Mucosa of descending colon (tissue), 3 donors: ENCODE measurements around the gene ZNF17. TPM values are rescaled to one million over a fixed set of nuclear protein-coding genes. Genes with fewer than 3 reads are reported as not detected.

Experiments used
- ATAC-seq: fragments of 200-7000 bp; cut with Tn5 transposase; one replicate; pipeline ENCODE4 v1.9.1; 2020; ENCODE audit warnings: mild to moderate bottlenecking, moderate library complexity
- DNase-seq, 3 donors: peaks; one replicate each; pipeline ENCODE4 v3.0.0-alpha.2; 2020
- H3K36me3 ChIP-seq: fragments of 200-600 bp; one replicate; pipeline ENCODE4 v1.8.0; 2021; ENCODE audit warnings: low read depth, mild to moderate bottlenecking
- H3K4me1 ChIP-seq: fragments of 200-600 bp; one replicate; pipeline ENCODE4 v1.8.0; 2021; ENCODE audit warnings: low read depth, mild to moderate bottlenecking
- H3K4me3 ChIP-seq: fragments of 200-600 bp; one replicate; pipeline ENCODE4 v1.8.0; 2021; ENCODE audit warnings: mild to moderate bottlenecking
- H3K9me3 ChIP-seq: fragments of 200-600 bp; one replicate; pipeline ENCODE4 v1.8.0; 2021; ENCODE audit warnings: mild to moderate bottlenecking
- intact Hi-C, 2 donors: fragments of 100-400 bp; cut with DNase I in 1 of 2; cut with micrococcal nuclease in 1 of 2; formaldehyde crosslinking; loops; one replicate each; pipeline versions ENCODE4 v1.11.0 to v1.11.1; 2022; cut with DNase I, micrococcal nuclease
- total RNA-seq, 3 donors: library from RNA; stranded (reverse); fragmentation: NEBNext Ultra II Directional in 2 of 3; extraction: Animal tissue kit (Norgen Biotek cat#: 25700) in 2 of 3; gene quantifications; one replicate each; pipeline versions ENCODE4 v1.2.1 to v1.2.4, GENCODE V29; 2021 to 2023
- TF ChIP-seq, protein P1 (sequence below): fragments of 200-600 bp; IDR thresholded peaks from one replicate; pipeline ENCODE4 v1.8.0; 2022; ENCODE audit warnings: antibody characterized with exemption, mild to moderate bottlenecking
- donor health status: DM: no; HTN: no; CAD: no; lungs with moderate emphysema.
- donor health status: DM: no; HTN: no; CAD: no.
- donor health status: DM: no; HTN: yes; CAD: no.

Gene ZNF17
- total RNA-seq, 3 donors from 2014 or later, result 8.3 to 13.4 (median 11.0) TPM

DNA sequence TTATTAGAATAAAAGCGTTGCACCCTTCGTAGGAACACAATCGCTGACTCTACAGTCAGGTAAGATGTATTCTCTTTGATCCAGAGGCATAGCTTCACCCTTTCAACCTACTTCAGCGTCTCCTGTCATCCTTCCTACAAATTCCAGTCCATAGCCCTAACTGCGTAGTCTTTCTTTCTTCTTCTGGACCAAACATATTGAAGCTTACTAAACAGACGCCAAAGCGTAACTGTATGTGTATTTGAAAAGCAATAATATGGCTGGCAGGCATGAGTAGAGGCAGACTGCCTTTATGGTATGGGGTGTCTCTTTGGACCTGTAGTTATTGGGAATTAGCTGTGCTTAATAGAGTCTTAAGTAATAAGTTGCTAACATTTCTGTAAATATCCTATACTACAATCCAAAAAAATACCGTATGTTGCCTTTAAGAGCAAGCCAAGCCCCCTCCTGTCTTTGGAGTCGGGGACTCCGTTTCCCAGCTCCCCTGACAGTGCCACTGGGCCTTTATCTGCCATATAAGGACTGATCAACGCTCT, 21.7 kb upstream of the ZNF17 start:
- intact Hi-C loops, result no loop called here
- Histone ChIP-seq H3K9me3 (peaks cover 12% of the 10 kb centered on the region), H3K36me3 (no peaks in the 10 kb centered on the region), H3K4me3 (peak overlapping the region; percentile 70), H3K4me1 (no peaks in the 10 kb centered on the region)
- ATAC-seq (no peak), DNase-seq (no peak)
- TF ChIP-seq, protein P1, sequence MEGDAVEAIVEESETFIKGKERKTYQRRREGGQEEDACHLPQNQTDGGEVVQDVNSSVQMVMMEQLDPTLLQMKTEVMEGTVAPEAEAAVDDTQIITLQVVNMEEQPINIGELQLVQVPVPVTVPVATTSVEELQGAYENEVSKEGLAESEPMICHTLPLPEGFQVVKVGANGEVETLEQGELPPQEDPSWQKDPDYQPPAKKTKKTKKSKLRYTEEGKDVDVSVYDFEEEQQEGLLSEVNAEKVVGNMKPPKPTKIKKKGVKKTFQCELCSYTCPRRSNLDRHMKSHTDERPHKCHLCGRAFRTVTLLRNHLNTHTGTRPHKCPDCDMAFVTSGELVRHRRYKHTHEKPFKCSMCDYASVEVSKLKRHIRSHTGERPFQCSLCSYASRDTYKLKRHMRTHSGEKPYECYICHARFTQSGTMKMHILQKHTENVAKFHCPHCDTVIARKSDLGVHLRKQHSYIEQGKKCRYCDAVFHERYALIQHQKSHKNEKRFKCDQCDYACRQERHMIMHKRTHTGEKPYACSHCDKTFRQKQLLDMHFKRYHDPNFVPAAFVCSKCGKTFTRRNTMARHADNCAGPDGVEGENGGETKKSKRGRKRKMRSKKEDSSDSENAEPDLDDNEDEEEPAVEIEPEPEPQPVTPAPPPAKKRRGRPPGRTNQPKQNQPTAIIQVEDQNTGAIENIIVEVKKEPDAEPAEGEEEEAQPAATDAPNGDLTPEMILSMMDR, result no peak

DNA sequence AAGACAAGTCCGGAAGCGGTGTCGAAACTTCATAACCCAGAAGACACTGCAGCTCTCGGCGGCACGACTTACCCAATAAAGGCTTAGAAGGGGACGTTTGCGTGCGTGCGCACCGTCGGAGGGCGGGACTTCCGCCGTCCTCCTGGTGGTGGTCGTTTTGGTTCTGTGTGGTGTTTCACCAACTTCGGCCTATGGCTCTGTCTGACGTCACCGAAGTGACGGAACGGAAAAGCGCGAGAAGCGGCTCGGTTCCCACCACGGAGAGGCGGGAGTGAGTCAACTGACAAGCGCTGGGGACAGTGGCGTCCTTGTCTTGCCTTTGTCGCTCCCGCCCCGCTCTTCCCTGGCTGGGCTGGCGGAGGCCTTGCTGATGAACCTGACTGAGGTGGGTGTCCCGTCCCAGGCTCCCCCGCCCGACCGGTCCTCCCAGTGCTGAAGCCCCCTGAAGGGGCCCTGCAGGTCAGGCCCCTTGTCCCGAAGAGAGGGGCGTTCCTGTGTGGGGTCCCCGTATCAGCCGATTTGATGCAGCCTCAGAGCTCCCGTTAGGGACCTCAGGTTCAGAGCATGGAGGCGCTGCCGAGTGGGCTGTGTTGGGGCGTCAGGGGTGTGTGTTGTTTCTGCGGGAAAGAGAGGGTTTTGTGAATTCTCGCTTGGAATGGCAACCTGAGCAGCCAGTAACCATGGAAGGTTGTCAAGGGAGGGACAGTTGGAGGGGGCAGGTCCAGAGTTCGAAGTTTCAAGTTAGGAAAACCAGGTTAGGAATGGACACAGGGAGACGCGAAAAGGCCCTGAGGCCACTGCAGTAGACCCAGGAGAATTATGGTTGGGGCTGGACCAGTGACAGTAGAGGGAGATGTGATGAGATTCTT, 21.0 kb upstream of the ZNF17 start, which contains the start of gene ZNF548:
Gene ZNF548, plus strand, starts transcription at position 125 of the 869 bp plus-strand sequence. Its CDS starts 246 bp downstream, at position 371.
- Histone ChIP-seq H3K9me3 (peaks cover 12% of the 10 kb centered on the region), H3K4me1 (no peaks in the 10 kb centered on the region), H3K4me3 (peak within 1 kb of the TSS; percentile 70), H3K36me3 (no peaks in the 10 kb centered on the region)
- TF ChIP-seq, protein P1, result no peak
- peak; percentile 92 to 96 (median 96) for DNase-seq
- intact Hi-C loops, result no loop called here
- peak; percentile 100 for ATAC-seq

DNA sequence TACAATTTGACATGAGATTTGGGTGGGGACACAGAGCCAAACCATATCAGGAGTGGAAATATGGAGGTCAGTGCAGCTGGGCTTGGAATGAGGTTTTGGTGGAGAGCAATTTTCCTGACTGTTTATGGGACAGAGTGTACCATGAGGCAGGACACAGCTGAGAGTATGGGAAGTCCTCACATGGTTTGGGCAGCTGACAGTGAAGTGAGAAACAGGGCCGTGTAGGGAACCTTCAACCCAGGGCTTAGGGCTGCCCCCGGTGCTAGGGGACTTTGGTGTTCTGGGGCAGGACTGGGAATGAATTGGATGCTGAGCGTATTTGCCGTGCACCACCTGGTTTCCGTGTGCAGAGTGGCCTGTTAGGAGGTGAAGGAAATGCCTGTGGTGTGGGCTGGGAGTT, 15.3 kb upstream of the ZNF17 start:
- H3K4me3 ChIP-seq, result no peak overlapping the region
- TF ChIP-seq, protein P1, result no peak
- H3K36me3 ChIP-seq, result peaks cover 4% of the 10 kb centered on the region
- DNase-seq (no peak), ATAC-seq (no peak)
- no peaks in the 10 kb centered on the region for H3K4me1 ChIP-seq
- H3K9me3 ChIP-seq, result peaks cover 48% of the 10 kb centered on the region
- intact Hi-C loops, result no loop called here

DNA sequence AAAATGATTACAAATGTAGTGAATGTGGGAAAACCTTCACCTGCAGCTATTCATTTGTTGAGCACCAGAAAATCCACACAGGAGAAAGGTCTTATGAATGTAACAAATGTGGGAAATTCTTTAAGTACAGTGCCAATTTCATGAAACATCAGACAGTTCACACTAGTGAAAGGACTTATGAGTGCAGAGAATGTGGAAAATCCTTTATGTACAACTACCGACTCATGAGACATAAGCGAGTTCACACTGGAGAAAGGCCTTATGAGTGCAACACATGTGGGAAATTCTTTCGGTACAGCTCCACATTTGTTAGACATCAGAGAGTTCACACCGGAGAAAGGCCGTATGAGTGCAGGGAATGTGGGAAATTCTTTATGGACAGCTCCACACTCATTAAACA, 12.1 kb upstream of the ZNF17 start:
- Histone ChIP-seq H3K4me3 (no peak overlapping the region), H3K9me3 (peaks cover 63% of the 10 kb centered on the region), H3K36me3 (peaks cover 4% of the 10 kb centered on the region), H3K4me1 (no peaks in the 10 kb centered on the region)
- intact Hi-C loops, result no loop called here
- TF ChIP-seq, protein P1, result no peak
- no peak for ATAC-seq
- DNase-seq, result no peak

DNA sequence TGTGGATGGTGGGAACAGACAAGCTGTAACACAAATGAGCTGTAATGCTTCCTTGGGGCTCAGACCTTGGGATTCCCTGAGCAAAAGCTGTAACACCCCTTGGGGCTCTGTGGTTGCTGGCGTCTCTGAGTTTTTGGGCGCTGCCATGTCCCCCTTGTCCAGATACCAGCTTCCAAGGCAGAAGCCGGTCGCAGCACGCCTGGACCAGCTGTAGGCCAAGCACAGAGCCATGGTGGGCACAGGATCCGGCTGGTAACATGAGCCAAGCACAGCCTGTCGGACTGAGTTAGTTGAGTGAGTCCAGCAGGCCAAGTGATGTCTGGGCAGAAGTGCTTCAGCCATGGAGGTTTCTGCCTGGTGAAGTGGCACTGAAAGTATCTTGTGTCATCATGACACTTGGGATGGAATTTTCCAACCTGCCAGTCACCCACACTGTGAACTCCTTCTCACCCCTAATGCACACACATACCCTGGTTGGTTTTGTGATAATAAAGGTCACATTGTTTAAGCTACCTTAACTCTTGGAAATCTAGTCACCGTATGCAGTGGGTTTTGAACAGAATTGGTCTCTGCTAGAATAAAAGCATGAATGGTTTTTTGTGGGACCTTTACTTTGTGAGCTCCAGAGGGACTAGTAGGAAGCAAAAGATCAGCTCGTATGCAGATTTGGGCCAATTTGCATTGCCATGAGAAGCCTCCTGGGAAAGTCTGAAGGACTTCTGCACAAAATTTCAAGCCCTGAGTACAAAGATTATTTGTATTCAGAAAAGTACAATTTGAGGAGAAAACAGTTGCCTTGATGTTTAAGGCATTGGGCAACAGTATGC, 7.0 kb upstream of the ZNF17 start:
- Histone ChIP-seq H3K4me3 (no peak overlapping the region), H3K9me3 (peaks cover 42% of the 10 kb centered on the region), H3K4me1 (no peaks in the 10 kb centered on the region), H3K36me3 (no peaks in the 10 kb centered on the region)
- no peak for DNase-seq
- no peak for ATAC-seq
- TF ChIP-seq, protein P1, result no peak
- intact Hi-C loops, result no loop called here
